ENCODE measurements around the gene RHOV. TPM values are rescaled to one million over a fixed set of nuclear protein-coding genes. Genes with fewer than 3 reads are reported as not detected.

RHOV gene
- polyA plus RNA-seq (ENCODE audit: insufficient read length): 0.30 TPM

- no peak for DNase-seq
These were observed at the start of gene RHOV for GRCh38 chr15:40873694-40874561. Gene RHOV (minus strand): TSS chr15:40874234. CDS start chr15:40874139, 95 bp downstream.

- DNase-seq: no peak
These were observed 49.5 kb upstream of the RHOV start for GRCh38 chr15:40923551-40923950.

- DNase-seq: no peak
These were observed 48.6 kb upstream of the RHOV start for GRCh38 chr15:40922608-40923005.

GRCh38 chr15:40921949-40922607, 48.0 kb upstream of the RHOV start:
- no peak for DNase-seq

DNA sequence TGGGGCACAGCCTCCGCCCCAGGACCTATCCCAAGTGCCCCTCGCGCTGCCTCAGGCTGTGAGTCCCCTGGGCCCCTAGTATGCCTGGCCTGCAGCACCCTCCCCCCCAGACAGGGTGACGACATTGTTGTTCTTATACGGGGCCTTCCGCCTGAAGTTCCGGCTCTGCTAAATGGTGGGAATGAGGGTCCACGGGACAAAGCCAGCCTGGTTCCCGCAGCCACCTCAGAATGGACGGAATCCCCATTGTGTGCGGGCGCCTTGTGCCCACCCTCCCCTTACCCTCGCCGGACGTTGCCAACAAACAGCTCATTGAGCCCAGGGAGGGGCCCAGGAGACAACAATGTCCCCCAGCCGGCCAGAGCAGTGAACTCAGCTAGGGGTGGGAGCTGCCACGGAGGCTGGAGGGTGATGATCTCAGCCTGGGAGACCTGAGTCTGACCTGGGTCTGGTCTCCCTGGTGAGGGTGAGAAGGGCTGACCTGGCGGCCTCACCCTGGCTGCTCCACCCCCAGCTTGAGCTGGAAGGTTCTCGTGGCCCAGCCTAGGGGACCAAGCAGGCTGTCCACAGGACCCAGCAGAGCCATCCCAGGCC, 44.9 kb upstream of the RHOV start:
- no peak for DNase-seq

GRCh38 chr15:40918146-40918798, 44.2 kb upstream of the RHOV start:
- DNase-seq: no peak

GRCh38 chr15:40917585-40917984, 43.6 kb upstream of the RHOV start:
- DNase-seq: no peak

GRCh38 chr15:40915679-40916078, 41.6 kb upstream of the RHOV start:
- no peak for DNase-seq

DNA sequence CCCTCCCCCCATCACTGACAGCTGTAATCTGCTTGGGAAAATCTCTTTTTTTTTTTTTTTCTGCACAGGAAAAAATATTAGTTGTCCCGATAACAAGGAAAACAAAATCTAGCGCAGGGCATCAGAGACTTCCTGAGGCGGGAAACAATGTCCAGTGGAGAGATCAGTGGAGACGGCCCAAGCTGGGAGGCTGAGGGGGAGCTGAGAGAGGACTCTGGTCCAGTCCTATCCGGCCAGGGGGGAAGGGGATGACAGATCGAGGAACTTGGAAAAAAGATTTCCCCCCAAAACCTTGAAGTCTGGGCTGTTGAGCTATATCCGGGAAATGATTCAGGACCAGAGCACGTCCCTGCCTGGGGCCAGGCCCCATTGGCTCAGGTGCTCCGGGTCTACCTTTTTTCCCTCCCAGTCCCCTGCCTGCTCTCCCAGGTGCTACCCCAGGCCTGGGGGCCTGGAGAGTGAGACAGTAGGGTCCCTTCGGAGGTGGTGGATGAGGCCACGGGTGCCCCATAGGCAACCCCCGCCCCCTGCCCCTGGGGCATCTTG, 41.2 kb upstream of the RHOV start:
- no peak for DNase-seq

DNA sequence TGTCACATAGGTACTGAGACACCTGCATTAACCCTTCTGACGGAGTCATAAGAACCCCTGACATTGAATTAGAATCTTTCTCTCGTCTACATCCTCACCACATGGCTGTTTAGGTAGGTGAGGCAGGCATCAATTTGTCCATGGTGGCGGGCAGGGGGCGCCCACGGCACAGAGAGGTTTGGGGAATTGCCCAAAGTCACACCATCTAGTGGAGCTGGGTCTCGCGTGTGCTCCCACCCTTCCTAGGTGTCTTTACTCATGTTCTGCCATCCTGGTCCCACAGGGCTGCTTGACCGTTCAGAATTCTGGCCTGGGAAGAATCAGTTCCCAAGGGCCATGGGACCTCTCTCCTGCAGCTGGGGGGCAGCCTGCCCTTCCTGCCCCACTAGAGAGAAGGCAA, 40.5 kb upstream of the RHOV start:
- DNase-seq: no peak

DNA sequence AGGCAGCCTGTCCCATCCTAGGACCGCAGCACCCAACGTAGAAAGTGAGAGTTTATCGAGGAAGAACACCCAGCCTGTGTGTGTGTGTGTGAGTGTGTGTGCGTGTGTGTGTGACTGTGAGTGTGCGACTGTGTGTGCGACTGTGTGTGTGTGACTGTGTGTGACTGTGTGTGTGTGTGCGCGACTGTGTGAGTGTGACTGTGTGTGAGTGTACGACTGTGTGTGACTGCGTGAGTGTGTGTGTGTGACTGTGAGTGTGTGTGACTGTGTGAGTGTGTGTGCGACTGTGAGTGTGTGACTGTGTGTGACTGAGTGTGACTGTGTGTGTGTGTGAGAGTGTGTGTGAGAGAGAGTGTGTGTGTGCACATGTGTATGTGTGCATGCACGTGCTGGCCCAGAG, 40.0 kb upstream of the RHOV start:
- no peak for DNase-seq

- DNase-seq: no peak
These were observed 38.4 kb upstream of the RHOV start for GRCh38 chr15:40912478-40912877.

DNA sequence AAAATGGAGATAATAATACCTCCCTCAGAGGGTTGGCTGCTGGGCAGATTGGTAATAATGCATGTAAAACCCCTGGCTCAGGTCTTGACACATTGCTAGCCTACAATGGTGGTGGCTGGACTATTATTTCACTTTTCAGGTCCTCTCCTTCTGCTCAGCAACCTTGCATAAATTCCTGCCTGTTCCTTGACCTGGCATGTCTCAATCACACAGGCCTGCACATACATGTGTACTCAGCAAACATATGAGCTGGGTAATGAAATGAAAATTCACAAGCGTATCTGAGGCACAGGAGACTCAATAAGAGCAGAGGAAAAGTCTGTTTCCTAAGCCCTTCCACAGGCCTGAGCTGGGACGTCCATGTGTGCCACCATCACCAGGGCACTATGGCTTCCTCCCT, 37.7 kb upstream of the RHOV start:
- DNase-seq: no peak

GRCh38 chr15:40911141-40911540, 37.1 kb upstream of the RHOV start:
- DNase-seq: no peak

DNA sequence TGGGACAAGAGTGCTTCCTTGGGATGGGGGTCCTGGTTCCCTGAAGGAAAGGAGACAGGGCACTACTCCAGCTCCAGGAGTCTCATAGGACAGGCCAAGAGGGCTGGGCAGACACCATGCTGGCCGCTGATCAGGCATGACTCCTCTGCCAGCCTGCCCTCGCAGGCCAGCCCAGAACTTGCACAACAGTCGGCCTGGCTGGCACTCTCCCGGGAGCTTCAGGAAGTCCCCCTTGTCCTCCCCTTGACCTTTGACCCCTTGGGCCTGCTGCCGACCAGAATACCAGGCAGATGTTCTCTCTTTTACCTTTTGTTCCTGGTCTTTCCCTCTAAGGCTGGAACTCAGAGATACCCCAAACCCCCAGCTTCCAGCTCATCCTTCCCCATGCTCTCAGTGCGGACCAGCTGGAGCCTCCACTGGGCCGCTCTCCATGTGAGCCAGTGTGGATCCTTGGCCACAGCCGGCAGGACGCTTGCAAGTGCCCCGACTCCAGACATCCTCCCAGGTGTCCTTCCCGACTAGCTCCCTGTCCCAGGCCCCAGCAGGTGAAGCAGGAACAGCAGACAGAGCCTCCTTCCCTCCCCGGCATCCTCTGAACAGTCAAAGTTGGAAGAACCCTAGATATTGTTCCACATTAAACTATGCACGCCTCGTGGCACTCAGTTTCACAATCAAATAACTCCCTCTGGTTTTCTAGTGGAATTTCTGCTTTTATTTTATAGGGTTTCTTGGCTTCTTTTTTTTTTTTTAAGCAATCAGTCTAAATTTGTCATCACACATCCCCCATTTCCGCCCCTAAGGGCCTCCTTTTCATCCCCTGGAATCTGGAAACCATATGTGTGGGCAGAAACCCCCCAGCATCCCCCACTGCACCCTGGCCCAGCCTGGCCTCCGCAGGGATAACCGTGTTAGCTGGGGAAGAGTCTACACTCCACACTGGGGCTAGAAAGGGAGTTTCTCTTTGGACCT, 35.9 kb upstream of the RHOV start:
- no peak for DNase-seq

DNA sequence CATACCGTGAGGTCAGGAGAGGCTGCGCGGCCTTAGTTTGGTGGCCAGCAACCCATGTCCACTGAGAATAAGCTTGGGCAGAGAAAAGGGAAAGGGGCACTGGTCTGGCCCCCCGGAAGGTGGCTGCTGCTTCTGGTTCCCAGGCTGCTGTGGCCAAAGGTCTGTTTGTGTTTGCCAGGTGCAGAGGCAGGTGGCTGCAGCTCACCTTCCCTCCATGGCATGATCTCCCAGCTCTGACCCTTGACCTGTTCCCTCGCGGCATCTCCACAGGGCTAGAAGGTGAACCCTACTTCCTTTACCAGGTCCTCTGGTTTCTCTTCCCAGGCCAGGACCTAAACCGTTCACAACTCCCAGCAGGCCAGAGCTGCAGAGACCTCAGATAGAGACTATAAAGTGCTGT, 34.1 kb upstream of the RHOV start:
- no peak for DNase-seq

DNA sequence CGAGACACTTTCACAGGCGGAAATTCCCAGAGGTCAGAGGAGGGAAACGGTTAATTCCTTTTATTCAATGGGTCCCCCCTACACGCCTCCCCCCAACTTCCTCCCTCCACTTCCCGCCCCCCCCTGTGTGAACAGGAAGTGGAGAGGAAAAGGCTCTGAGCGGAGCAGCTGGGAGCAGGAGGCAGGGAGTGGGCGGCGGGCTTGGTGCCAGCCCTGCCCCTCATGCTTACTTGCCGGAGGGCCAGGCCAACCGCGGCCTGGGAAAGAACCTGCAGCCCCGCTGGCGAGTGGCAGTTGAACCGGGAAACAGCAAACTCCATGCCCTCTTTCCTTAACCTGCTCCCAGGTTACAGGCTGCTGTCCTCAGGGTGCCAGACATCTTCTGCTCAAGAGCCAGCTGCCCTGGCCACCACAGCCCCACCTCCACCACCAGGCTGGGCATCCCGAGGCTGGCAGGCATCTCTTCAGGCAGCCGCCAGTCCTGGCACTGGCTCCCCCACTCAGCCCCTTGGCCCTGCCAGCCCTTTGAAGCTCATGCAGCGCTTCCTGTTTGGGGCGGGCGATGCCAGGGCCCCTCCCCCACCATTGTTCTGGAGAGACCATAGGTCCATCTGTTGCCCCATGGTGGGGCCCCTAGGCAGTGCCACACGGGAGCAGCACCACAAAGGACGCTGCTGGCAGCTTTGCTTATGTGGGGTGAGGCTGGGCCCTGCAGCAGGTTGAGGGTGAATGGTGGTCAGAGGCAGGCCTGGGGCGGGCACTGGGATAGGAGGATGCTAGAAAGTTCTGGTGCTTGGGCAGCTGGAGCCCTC, 33.2 kb upstream of the RHOV start:
- DNase-seq: peak; percentile 67

GRCh38 chr15:40906091-40906990, 32.3 kb upstream of the RHOV start:
- DNase-seq: peak; percentile 91

GRCh38 chr15:40904552-40905201, 30.6 kb upstream of the RHOV start:
- no peak for DNase-seq

Data from hindlimb muscle (tissue), 1 donor.